GM21529 (cell line): ENCODE data around the gene KRR1.
A peak's percentile ranks its signal among the peaks of the same experiment; 100 is the strongest.
"Not testable (repeated sequence)": the region's sequence is repeated elsewhere in the genome, so short reads cannot be mapped to it uniquely, and the experiment has no call there.

ENCODE experiments used
- ATAC-seq: cut with Tn5 transposase; IDR thresholded peaks from one replicate; pipeline ENCODE4 v1.9.1; 2021; ENCODE audit not compliant: unreplicated experiment

The KRR1 gene

GRCh38 chr12:75479963-75480461 lies 31.4 kb downstream of the KRR1 start:
- peak; percentile 36 for ATAC-seq

GRCh38 chr12:75478116-75478794 lies 33.2 kb downstream of the KRR1 start:
- ATAC-seq = no peak

GRCh38 chr12:75477137-75477536 lies 34.3 kb downstream of the KRR1 start:
- no peak for ATAC-seq

- ATAC-seq = no peak
These were observed 35.3 kb downstream of the KRR1 start for GRCh38 chr12:75476071-75476470.

GRCh38 chr12:75474116-75474515 lies 37.3 kb downstream of the KRR1 start:
- ATAC-seq = no peak

GRCh38 chr12:75471902-75472890 lies 39.2 kb downstream of the KRR1 start:
- ATAC-seq = peak; percentile 79

GRCh38 chr12:75460204-75460603 lies 51.2 kb downstream of the KRR1 start:
- ATAC-seq = no peak

- no peak for ATAC-seq
These were observed 51.7 kb downstream of the KRR1 start for GRCh38 chr12:75459755-75460154.

- ATAC-seq = not testable (repeated sequence)
These were observed 53.5 kb downstream of the KRR1 start for GRCh38 chr12:75457866-75458265.

- no peak for ATAC-seq
These were observed 54.2 kb downstream of the KRR1 start for GRCh38 chr12:75457191-75457590.

- ATAC-seq = no peak
These were observed 55.6 kb downstream of the KRR1 start for GRCh38 chr12:75455839-75456238.

- no peak for ATAC-seq
These were observed 58.6 kb downstream of the KRR1 start for GRCh38 chr12:75452675-75453330.

GRCh38 chr12:75447691-75448393 lies 63.6 kb downstream of the KRR1 start:
- no peak for ATAC-seq

- no peak for ATAC-seq
These were observed 64.6 kb downstream of the KRR1 start for GRCh38 chr12:75446857-75447256.

- ATAC-seq = not testable (repeated sequence)
These were observed 66.3 kb downstream of the KRR1 start for GRCh38 chr12:75445137-75445507.

GRCh38 chr12:75444429-75445136 lies 66.8 kb downstream of the KRR1 start:
- no peak for ATAC-seq

GRCh38 chr12:75443709-75444108 lies 67.7 kb downstream of the KRR1 start:
- ATAC-seq = no peak

GRCh38 chr12:75442454-75442853 lies 69.0 kb downstream of the KRR1 start:
- ATAC-seq = not testable (repeated sequence)

- ATAC-seq = not testable (repeated sequence)
These were observed 69.5 kb downstream of the KRR1 start for GRCh38 chr12:75441687-75442449.
